HCT116 (cell line): ENCODE results near the gene NGF. TPM values are rescaled to one million over a fixed set of nuclear protein-coding genes. Genes with fewer than 3 reads are reported as not detected.

Source experiments
- ATAC-seq: fragments of 200-7000 bp; cut with Tn5 transposase; 2 replicates; pipeline ENCODE4 v1.9.1; 2020; ENCODE audit warnings: mild to moderate bottlenecking, moderate library complexity
- BruUV-seq: library from RNA; stranded (reverse); fragments of 400-500 nt; replicated peaks from 2 replicates; lab custom pipeline; 2021; lab: Mats Ljungman, UMichigan
- CTCF ChIA-PET: fragments of 300-600 bp; sonication (Branson Sonifier 250); formaldehyde crosslinking; loops from one replicate; lab custom pipeline; 2021; ENCODE audit warnings: antibody characterized with exemption; lab: Charles Lee
- POLR2A ChIA-PET: fragments of 300-600, 350-600 bp; sonication (Branson Sonifier 250); formaldehyde crosslinking; loops from one replicate; lab custom pipeline; 2021; ENCODE audit warnings: antibody characterized with exemption; lab: Charles Lee
- RAD21 ChIA-PET, 2 experiments: fragments of 300-600 bp; sonication (Branson Sonifier 250); formaldehyde crosslinking; loops; one replicate each; lab custom pipeline; 2023; ENCODE audit warnings: low total read pairs in 2 of 2; ENCODE audit not compliant: uncharacterized antibody in 2 of 2, unreplicated experiment in 2 of 2, low non-redundant PET in 1 of 2; lab: Charles Lee
- DNase-seq: peaks from one replicate; pipeline ENCODE4 v3.0.0-alpha.2; 2010; ENCODE audit warnings: low read depth, low spot score
- H2AFZ ChIP-seq: fragments of 200-600 bp; shearing (Covaris generic), sonication (generic); 2 replicates; pipeline ENCODE4 v1.6.1; 2017; ENCODE audit warnings: low read depth, mixed run types, mixed read lengths, antibody characterized with exemption, low read length; ENCODE audit not compliant: poor library complexity, severe bottlenecking
- H3K27ac ChIP-seq: 2 replicates; pipeline ENCODE4 v1.5.1; 2012; ENCODE audit warnings: low read depth, low read length
- H3K27me3 ChIP-seq: fragments of 200-600 bp; sonication (generic); 2 replicates; pipeline ENCODE4 v1.6.1; 2016; ENCODE audit warnings: mixed run types, low read length, mixed read lengths; ENCODE audit not compliant: insufficient read depth
- H3K36me3 ChIP-seq, 2 experiments: fragments of 200-500 bp in 1 of 2; fragments of 200-600 bp in 1 of 2; sonication (Bioruptor generic) in 1 of 2; sonication (generic) in 1 of 2; 2 replicates each; pipeline versions ENCODE4 v1.5.1 to v1.6.1; 2014 to 2016; ENCODE audit warnings: low read length in 2 of 2, inconsistent platforms in 1 of 2, mixed read lengths in 1 of 2, mixed run types in 1 of 2; ENCODE audit not compliant: insufficient read depth in 2 of 2, control insufficient read depth in 1 of 2
- H3K4me1 ChIP-seq, 2 experiments: fragments of 200-600 bp in 1 of 2; sonication (generic) in 1 of 2; 2 replicates each; pipeline versions ENCODE4 v1.5.1 to v1.6.1; 2012 to 2017; ENCODE audit warnings: low read length in 2 of 2, inconsistent platforms in 1 of 2, mild to moderate bottlenecking in 1 of 2, mixed read lengths in 1 of 2, mixed run types in 1 of 2, moderate library complexity in 1 of 2; ENCODE audit not compliant: insufficient read depth in 2 of 2, control insufficient read depth in 1 of 2
- H3K4me2 ChIP-seq: fragments of 200-600 bp; sonication (generic); 2 replicates; pipeline ENCODE4 v1.6.1; 2017; ENCODE audit warnings: mixed run types, low read length, mixed read lengths
- H3K4me3 ChIP-seq, 2 experiments: fragments of 200-600 bp in 1 of 2; sonication (generic) in 1 of 2; replicated peaks in 1 of 2; 2 replicates each; pipeline ENCODE4 v1.5.1; 2011 to 2016; ENCODE audit warnings: low read length in 2 of 2, control low read depth in 1 of 2, low read depth in 1 of 2, mild to moderate bottlenecking in 1 of 2, mixed read lengths in 1 of 2, mixed run types in 1 of 2
- H3K79me2 ChIP-seq: fragments of 200-600 bp; sonication (generic); 2 replicates; pipeline ENCODE4 v1.6.1; 2017; ENCODE audit warnings: mild to moderate bottlenecking, mixed run types, low read length, moderate library complexity, mixed read lengths; ENCODE audit not compliant: insufficient read depth
- H3K9ac ChIP-seq: fragments of 200-600 bp; sonication (generic); 2 replicates; pipeline ENCODE4 v1.6.1; 2016; ENCODE audit warnings: low read length, mixed read lengths
- H3K9me2 ChIP-seq: fragments of 200-600 bp; sonication (generic), shearing (Covaris generic); 2 replicates; pipeline ENCODE4 v1.6.1; 2017; ENCODE audit warnings: mixed run types, mild to moderate bottlenecking, moderate library complexity; ENCODE audit not compliant: insufficient read depth
- H3K9me3 ChIP-seq, 2 experiments: fragments of 200-500 bp in 1 of 2; fragments of 200-600 bp in 1 of 2; sonication (Bioruptor generic) in 1 of 2; sonication (generic) in 1 of 2; 2 replicates each; pipeline ENCODE4 v1.6.1; 2014 to 2017; ENCODE audit warnings: low read length in 2 of 2, mixed read lengths in 2 of 2, inconsistent platforms in 1 of 2, low read depth in 1 of 2, mild to moderate bottlenecking in 1 of 2, mixed run types in 1 of 2, moderate library complexity in 1 of 2; ENCODE audit not compliant: control insufficient read depth in 1 of 2, insufficient read depth in 1 of 2
- H4K20me1 ChIP-seq: fragments of 200-600 bp; sonication (generic), shearing (Covaris generic); 2 replicates; pipeline ENCODE4 v1.6.1; 2017; ENCODE audit warnings: mixed run types, mild to moderate bottlenecking, moderate library complexity; ENCODE audit not compliant: insufficient read depth
- EZH2phosphoT487 ChIP-seq: fragments of 200-600 bp; IDR thresholded peaks from 2 replicates; pipeline ENCODE4 v1.6.1; 2018; ENCODE audit warnings: antibody characterized with exemption, borderline replicate concordance
- FOSL1 ChIP-seq: IDR thresholded peaks from 2 replicates; pipeline ENCODE4 v1.6.1; 2012; ENCODE audit warnings: low read depth
- JUND ChIP-seq: IDR thresholded peaks from 2 replicates; pipeline ENCODE4 v1.6.1; 2012
- POLR2AphosphoS5 ChIP-seq: IDR thresholded peaks from 2 replicates; pipeline ENCODE4 v1.6.1; 2011; ENCODE audit warnings: mild to moderate bottlenecking, low read depth, low read length, moderate library complexity
- SIN3A ChIP-seq: IDR thresholded peaks from 2 replicates; pipeline ENCODE4 v1.6.1; 2012; ENCODE audit warnings: low read depth
- SP1 ChIP-seq: IDR thresholded peaks from 2 replicates; pipeline ENCODE4 v1.6.1; 2012; ENCODE audit warnings: low read depth
- YY1 ChIP-seq: IDR thresholded peaks from 2 replicates; pipeline ENCODE4 v1.6.1; 2011; ENCODE audit warnings: low read length, low read depth, moderate library complexity, mild to moderate bottlenecking; ENCODE audit not compliant: insufficient replicate concordance; ENCODE audit errors: extremely low read depth
- intact Hi-C: fragments of 100-400 bp; cut with micrococcal nuclease; formaldehyde crosslinking; loops from 2 replicates; pipeline ENCODE4 v1.10.0; 2022
- total RNA-seq: library from RNA; stranded (reverse); gene quantifications from one replicate; pipeline ENCODE4 v1.2.1, GENCODE V29; 2021; ENCODE audit not compliant: unreplicated experiment

The NGF gene
- total RNA-seq, 1 experiment from 2014 or later, result not detected

GRCh38 chr1:115255154-115255553 lies 82.9 kb downstream of the NGF start:
- DNase-seq, result no peak

GRCh38 chr1:115252585-115252984 lies 85.5 kb downstream of the NGF start:
- Histone ChIP-seq H3K79me2 (no peaks in the 10 kb centered on the region), H3K4me1 (no peaks in the 10 kb centered on the region), H4K20me1 (no peaks in the 10 kb centered on the region), H3K9me2 (no peaks in the 10 kb centered on the region), H3K9ac (no peak overlapping the region), H2AFZ (no peak overlapping the region), H3K27ac (no peak overlapping the region), H3K4me2 (no peak overlapping the region), H3K36me3 (no peaks in the 10 kb centered on the region), H3K4me3 (no peak overlapping the region), H3K27me3 (no peaks in the 10 kb centered on the region), H3K9me3 (no peaks in the 10 kb centered on the region)
- ATAC-seq, result no peak
- no TSS peak for BruUV-seq
- CTCF ChIA-PET, result no interaction called here
- RAD21 ChIA-PET, result no interaction called here
- intact Hi-C loops, result no loop called here
- no peak for DNase-seq
- TF ChIP-seq FOSL1, result no peak
- POLR2A ChIA-PET, result no interaction called here

More at GRCh38 chr1:115255154-115255553, 82.9 kb downstream of the NGF start:
- Histone ChIP-seq H3K4me1 (peaks cover 0 to 5% of the 10 kb centered on the region in 2 experiments; a peak in 2 of 4 replicates), H4K20me1 (no peaks in the 10 kb centered on the region)
- TF ChIP-seq FOSL1, result no peak
- no peak for TF ChIP-seq YY1
- TF ChIP-seq EZH2phosphoT487, result no peak
- TF ChIP-seq SP1, result no peak
- TF ChIP-seq SIN3A, result no peak
- no peak for TF ChIP-seq JUND
- TF ChIP-seq POLR2AphosphoS5, result no peak
- TF ChIP-seq, all 23 proteins: peak for 0
- no TSS peak for BruUV-seq
- no peaks in the 10 kb centered on the region for H3K9me2 ChIP-seq
- intact Hi-C loops, result loop anchor here (5.0 kb wide), 1 partner anchor 48 kb away; no protein-coding TSS in a partner anchor
- POLR2A ChIA-PET, result no interaction called here
- no peak overlapping the region for H3K9ac ChIP-seq
- CTCF ChIA-PET, result no interaction called here
- no peak for ATAC-seq
- RAD21 ChIA-PET, result no interaction called here
- no peak overlapping the region for H3K27ac ChIP-seq
- no peaks in the 10 kb centered on the region for H3K36me3 ChIP-seq
- H3K4me2 ChIP-seq, result no peak overlapping the region
- H3K9me3 ChIP-seq, result peaks cover 8 to 14% of the 10 kb centered on the region in 2 experiments; a peak in 2 of 4 replicates
- H3K4me3 ChIP-seq, result no peak overlapping the region
- no peaks in the 10 kb centered on the region for H3K27me3 ChIP-seq
- H2AFZ ChIP-seq, result no peak overlapping the region
- H3K79me2 ChIP-seq, result no peaks in the 10 kb centered on the region
